Mucosa of descending colon (tissue), 3 donors: ENCODE measurements around the gene ABCA2. TPM values are rescaled to one million over a fixed set of nuclear protein-coding genes. Genes with fewer than 3 reads are reported as not detected.

Experiments
- ATAC-seq: fragments of 200-7000 bp; cut with Tn5 transposase; one replicate; pipeline ENCODE4 v1.9.1; 2020; ENCODE audit warnings: mild to moderate bottlenecking, moderate library complexity
- DNase-seq, 3 donors: peaks; one replicate each; pipeline ENCODE4 v3.0.0-alpha.2; 2020
- H3K36me3 ChIP-seq: fragments of 200-600 bp; one replicate; pipeline ENCODE4 v1.8.0; 2021; ENCODE audit warnings: low read depth, mild to moderate bottlenecking
- H3K4me1 ChIP-seq: fragments of 200-600 bp; one replicate; pipeline ENCODE4 v1.8.0; 2021; ENCODE audit warnings: low read depth, mild to moderate bottlenecking
- H3K4me3 ChIP-seq: fragments of 200-600 bp; one replicate; pipeline ENCODE4 v1.8.0; 2021; ENCODE audit warnings: mild to moderate bottlenecking
- H3K9me3 ChIP-seq: fragments of 200-600 bp; one replicate; pipeline ENCODE4 v1.8.0; 2021; ENCODE audit warnings: mild to moderate bottlenecking
- intact Hi-C, 2 donors: fragments of 100-400 bp; cut with DNase I in 1 of 2; cut with micrococcal nuclease in 1 of 2; formaldehyde crosslinking; loops; one replicate each; pipeline versions ENCODE4 v1.11.0 to v1.11.1; 2022; cut with DNase I, micrococcal nuclease
- total RNA-seq, 3 donors: library from RNA; stranded (reverse); fragmentation: NEBNext Ultra II Directional in 2 of 3; extraction: Animal tissue kit (Norgen Biotek cat#: 25700) in 2 of 3; gene quantifications; one replicate each; pipeline versions ENCODE4 v1.2.1 to v1.2.4, GENCODE V29; 2021 to 2023
- TF ChIP-seq, protein P1 (sequence below): fragments of 200-600 bp; IDR thresholded peaks from one replicate; pipeline ENCODE4 v1.8.0; 2022; ENCODE audit warnings: antibody characterized with exemption, mild to moderate bottlenecking
- donor health status: DM: no; HTN: no; CAD: no; lungs with moderate emphysema.
- donor health status: DM: no; HTN: no; CAD: no.
- donor health status: DM: no; HTN: yes; CAD: no.

ABCA2 gene
- total RNA-seq, 3 donors from 2014 or later = 20.1 to 77.2 (median 48.0) TPM

- intact Hi-C loops = no loop called here
These were observed 26.0 kb downstream of the ABCA2 start for GRCh38 chr9:137001857-137002645.

DNA sequence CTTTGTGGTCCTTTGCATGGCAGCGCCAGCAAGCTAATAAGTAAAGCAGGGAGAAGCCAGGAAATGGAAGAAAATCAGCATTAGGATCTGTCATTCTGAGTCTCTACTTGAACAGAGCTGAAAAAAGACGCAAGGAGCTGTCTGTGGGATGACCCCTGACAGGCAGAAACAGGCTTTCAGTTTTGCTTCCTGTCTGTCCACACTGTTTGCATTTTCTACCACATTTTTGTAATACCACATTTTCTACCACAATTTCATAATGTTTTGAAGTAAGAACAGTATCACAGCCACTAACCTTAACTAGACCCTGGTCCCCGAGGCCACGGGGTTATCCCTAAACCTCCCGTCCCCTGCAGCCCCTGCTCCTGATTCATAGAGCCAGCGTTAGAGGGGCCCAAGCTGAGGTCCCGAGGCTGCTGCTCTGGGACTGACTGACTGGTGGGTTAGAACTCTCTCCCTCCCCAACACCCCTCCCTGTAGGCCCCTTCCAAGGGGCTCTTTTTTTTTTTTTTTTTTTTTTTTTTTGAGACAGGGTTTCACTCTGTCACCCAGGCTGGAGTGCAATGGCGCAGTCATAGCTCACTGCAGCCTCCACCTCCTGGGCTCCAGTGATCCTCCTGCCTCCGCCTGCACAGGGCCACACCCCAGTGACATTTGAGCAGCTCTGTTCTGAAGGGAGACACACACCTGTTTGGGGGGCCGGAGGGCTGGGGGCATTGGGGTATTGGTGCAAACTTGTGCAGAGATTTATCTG lies 27.7 kb downstream of the ABCA2 start:
- no peak for DNase-seq

More at GRCh38 chr9:137001857-137002645, 26.0 kb downstream of the ABCA2 start:
- TF ChIP-seq, protein P1, sequence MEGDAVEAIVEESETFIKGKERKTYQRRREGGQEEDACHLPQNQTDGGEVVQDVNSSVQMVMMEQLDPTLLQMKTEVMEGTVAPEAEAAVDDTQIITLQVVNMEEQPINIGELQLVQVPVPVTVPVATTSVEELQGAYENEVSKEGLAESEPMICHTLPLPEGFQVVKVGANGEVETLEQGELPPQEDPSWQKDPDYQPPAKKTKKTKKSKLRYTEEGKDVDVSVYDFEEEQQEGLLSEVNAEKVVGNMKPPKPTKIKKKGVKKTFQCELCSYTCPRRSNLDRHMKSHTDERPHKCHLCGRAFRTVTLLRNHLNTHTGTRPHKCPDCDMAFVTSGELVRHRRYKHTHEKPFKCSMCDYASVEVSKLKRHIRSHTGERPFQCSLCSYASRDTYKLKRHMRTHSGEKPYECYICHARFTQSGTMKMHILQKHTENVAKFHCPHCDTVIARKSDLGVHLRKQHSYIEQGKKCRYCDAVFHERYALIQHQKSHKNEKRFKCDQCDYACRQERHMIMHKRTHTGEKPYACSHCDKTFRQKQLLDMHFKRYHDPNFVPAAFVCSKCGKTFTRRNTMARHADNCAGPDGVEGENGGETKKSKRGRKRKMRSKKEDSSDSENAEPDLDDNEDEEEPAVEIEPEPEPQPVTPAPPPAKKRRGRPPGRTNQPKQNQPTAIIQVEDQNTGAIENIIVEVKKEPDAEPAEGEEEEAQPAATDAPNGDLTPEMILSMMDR = no peak
- Histone ChIP-seq H3K4me3 (no peak overlapping the region), H3K36me3 (no peaks in the 10 kb centered on the region), H3K4me1 (peaks cover 5% of the 10 kb centered on the region), H3K9me3 (peaks cover 5% of the 10 kb centered on the region)
- ATAC-seq = no peak
- no peak for DNase-seq

GRCh38 chr9:136997830-136998234 lies 30.2 kb downstream of the ABCA2 start:
- intact Hi-C loops = no loop called here
- Histone ChIP-seq H3K4me1 (peaks cover 42% of the 10 kb centered on the region), H3K4me3 (no peak overlapping the region), H3K9me3 (no peaks in the 10 kb centered on the region), H3K36me3 (no peaks in the 10 kb centered on the region)
- peak in 2 of 3 donors; percentile 39 to 58 for DNase-seq
- no peak for ATAC-seq
- TF ChIP-seq, protein P1 = no peak

More for the DNA sequence above, 27.7 kb downstream of the ABCA2 start:
- TF ChIP-seq, protein P1 = no peak
- no peak overlapping the region for H3K4me3 ChIP-seq
- intact Hi-C loops = no loop called here
- peak; percentile 22 for ATAC-seq
- peaks cover 22% of the 10 kb centered on the region for H3K4me1 ChIP-seq
- H3K9me3 ChIP-seq = peaks cover 5% of the 10 kb centered on the region
- H3K36me3 ChIP-seq = no peaks in the 10 kb centered on the region

GRCh38 chr9:136997371-136997770 lies 30.7 kb downstream of the ABCA2 start:
- ATAC-seq (no peak), DNase-seq (no peak)
- intact Hi-C loops = no loop called here
- TF ChIP-seq, protein P1 = no peak
- no peaks in the 10 kb centered on the region for H3K36me3 ChIP-seq
- no peaks in the 10 kb centered on the region for H3K9me3 ChIP-seq
- H3K4me3 ChIP-seq = no peak overlapping the region
- H3K4me1 ChIP-seq = peaks cover 44% of the 10 kb centered on the region

GRCh38 chr9:136996361-136997292 lies 31.4 kb downstream of the ABCA2 start, which contains the start of gene CLIC3:
Gene CLIC3 (minus strand): TSS chr9:136996568. CDS start chr9:136996543, 25 bp downstream.
- Histone ChIP-seq H3K4me3 (no peak within 1 kb of the TSS), H3K4me1 (peaks cover 44% of the 10 kb centered on the region), H3K36me3 (no peaks in the 10 kb centered on the region), H3K9me3 (no peaks in the 10 kb centered on the region)
- TF ChIP-seq, protein P1 = no peak
- intact Hi-C loops = no loop called here
- DNase-seq (peak; percentile 74 to 84 (median 83)), ATAC-seq (peak; percentile 26)
